C4-2B (cell line): ENCODE data around the gene ZFYVE28.

Experiments used
- H3K27ac ChIP-seq: fragments of 450-650 bp; 2 replicates; pipeline ENCODE4 v1.5.1; 2017
- CTCF ChIP-seq: fragments of 450-650 bp; conservative IDR thresholded peaks from 2 replicates; pipeline ENCODE4 v1.5.1; 2017; ENCODE audit warnings: mild to moderate bottlenecking
- ZFX ChIP-seq: fragments of 450-650 bp; IDR thresholded peaks from 2 replicates; pipeline ENCODE4 v1.6.1; 2017

The ZFYVE28 gene

GRCh38 chr4:2341261-2341841, 77.1 kb downstream of the ZFYVE28 start:
- no peak overlapping the region for H3K27ac ChIP-seq
- no peak for TF ChIP-seq CTCF
- no peak for TF ChIP-seq ZFX

DNA sequence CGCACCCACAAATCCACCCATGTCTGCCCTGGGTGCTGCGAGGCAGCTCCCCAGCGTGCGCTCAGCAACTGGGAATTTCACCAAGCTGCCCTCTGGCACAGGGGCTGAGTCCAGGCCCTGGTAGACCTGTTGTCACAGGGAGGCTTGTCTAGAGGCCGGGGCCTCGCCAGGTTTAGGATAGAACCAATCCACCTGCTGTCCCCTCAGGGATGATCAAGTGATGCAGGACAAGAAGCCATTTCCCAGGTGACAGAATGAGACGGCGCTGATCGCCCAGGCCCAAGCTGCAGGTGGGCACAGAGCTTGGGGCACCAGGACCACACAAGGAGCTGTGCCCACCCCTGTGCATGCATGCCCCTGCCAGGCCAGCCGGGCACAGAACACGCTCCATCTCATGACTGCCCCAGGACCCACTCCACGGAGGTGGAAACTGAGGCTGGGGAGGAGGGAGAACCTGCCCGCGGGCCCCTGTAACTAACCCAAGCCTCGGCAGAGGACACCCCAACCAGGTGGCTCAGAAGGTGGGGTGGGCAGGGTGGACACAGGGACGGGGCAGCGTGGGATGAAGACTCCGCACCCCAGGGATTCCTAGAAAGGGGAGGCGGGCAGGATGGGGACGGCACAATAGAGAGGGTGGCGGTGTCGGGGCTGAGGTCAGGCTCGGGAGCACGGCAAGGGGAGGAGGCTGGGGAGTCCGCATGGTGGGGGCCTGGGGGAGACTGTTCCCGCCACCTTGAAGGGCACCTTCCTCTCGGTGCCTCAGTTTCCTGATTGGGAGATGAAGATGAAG, 78.0 kb downstream of the ZFYVE28 start:
- H3K27ac ChIP-seq = no peak overlapping the region
- TF ChIP-seq ZFX (no peak), CTCF (no peak)

GRCh38 chr4:2339458-2340271, 78.8 kb downstream of the ZFYVE28 start:
- TF ChIP-seq ZFX (no peak), CTCF (no peak)
- no peak overlapping the region for H3K27ac ChIP-seq

GRCh38 chr4:2338754-2339457, 79.5 kb downstream of the ZFYVE28 start:
- H3K27ac ChIP-seq = no peak overlapping the region
- TF ChIP-seq ZFX = no peak
- no peak for TF ChIP-seq CTCF

DNA sequence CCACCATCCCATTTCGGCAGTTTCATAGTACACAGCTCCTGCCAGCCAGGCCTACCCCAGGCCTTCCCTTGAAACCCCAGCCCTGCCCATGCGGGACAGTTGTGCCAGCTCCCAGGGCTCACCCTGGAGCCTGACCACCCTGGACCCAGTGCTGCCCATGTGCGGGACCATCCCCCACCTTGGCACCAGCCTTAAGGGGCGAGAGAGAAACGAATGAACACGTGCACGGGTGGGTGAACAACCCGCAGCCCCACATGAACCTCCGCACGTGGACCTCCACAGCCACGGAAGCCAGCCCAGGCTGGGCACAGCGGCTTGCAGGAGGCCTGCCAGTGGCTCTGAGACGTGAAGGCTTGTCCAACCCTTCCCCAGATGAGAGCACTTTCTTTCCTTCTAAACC, 80.5 kb downstream of the ZFYVE28 start:
- H3K27ac ChIP-seq = no peak overlapping the region
- TF ChIP-seq ZFX = no peak
- TF ChIP-seq CTCF = no peak

DNA sequence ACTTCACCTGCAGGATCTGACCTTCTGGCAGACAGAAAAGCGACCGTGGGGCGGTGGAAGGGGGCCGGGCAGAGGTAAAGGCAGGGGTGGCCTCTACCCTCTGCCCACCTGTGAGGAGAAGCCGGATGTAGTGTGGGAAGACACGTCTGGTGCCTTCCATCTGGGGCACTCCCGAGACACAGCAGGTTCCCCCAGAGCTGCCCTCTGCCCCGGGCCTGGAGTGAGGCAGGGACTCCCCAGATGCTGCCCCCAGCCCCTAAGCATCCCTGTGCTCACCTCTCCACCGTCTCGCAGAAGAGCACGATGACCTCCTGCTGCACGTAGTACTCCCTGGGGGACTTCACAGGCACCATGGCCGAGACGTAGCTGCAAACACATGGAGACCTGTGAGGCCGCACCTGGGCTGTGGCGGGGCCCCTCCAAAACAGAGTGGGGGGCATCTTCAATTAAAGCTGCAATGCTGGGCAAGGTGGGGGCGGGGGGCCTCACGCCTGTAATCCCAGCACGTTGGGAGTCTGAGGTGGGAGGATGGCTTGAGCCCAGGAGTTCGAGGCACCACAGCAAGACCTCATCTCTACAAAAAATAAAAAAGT, 81.2 kb downstream of the ZFYVE28 start:
- H3K27ac ChIP-seq = no peak overlapping the region
- TF ChIP-seq CTCF = no peak
- no peak for TF ChIP-seq ZFX
